NCI-H82 treated with DMSO at 0.1 percent for 48 hours (cell line): Measurements from ENCODE around the gene CREB3L1.

ENCODE experiments used
- DNase-seq: peaks from one replicate; lab custom pipeline; 2025; ENCODE audit not compliant: unreplicated experiment; lab: John Stamatoyannopoulos, UW

CREB3L1 gene

DNA sequence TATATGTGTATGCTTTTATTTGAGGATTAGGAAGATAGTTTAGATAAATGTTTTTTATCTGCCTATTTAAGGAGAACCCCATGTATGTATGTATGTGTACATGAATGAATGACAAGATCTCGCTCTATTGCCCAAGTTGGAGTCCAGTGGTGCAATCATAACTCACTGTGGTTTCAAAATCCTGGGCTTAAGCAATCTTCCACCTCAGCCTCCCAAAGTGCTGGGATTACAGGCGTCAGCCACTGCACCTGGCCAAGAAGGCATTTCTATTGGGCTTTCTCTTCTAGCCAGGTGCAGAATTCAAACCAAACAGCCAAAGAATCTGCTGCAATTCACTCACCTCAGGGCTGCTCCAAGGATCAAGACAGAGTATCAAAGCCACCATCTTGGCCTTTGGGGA, 44.3 kb downstream of the CREB3L1 start:
- DNase-seq, result no peak

DNA sequence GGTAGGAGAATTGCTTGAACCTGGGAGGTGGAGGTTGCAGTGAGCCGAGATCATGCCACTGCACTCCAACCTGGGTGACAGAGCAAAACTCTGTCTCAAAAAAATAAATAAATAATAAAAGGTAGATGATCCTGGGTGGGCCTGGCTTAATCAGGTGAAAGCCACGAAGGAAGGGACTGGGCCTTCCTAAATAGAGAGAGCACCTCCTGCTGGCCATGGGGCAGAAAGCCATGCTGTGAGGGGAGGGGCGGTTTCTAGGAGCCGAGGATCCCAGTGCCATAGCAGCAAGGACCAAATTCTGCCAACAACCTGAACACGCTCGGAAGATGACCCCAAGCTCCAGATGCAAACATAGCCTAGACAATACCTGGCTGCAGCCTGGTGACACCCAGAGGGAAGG, 45.3 kb downstream of the CREB3L1 start:
- no peak for DNase-seq

DNA sequence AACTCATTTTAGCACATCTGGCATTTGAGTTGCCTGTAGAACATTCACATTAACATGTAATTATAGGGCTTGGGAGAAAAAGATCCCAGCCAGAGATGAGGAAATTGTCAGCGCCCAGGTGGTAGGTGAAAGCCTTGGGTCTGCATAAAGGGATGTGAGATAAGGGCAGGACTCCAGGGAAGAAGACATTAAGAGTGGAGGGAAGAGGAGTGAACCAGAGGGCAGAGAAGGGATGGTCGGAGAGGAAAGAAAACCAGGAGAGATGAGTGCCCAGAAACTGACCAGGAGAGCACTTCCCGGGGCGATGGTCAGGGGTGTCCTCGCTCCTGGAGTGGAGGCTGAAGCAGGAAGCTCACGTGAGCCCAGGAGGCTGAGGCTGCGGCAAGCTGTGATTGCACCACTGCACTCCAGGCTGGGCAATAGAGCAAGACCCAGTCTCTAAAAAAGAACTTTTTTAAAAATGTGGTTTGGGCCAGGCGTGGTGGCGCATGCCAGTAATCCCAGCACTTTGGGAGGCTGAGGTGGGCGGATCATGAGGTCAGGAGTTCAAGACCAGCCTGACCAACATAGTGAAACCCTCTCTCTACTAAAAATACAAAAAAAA, 49.5 kb downstream of the CREB3L1 start:
- no peak for DNase-seq

DNA sequence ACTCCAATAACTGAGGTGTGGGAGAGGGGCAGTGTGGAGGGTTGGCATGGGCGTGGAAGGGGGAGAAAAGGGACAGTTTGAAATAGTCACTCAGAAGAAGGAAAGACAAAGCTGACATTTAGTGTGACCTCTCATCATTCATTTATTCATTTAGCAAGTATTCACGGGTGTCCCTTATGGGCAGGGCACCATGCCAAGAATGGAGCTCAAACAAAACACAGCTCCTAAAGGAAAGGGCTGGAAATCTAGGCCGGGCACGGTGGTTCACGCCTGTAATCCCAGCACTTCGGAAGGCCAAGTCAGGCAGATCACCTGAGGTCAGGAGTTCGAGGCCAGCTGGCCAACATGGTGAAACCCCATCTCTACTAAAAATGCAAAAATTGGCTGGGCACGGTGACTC, 50.4 kb downstream of the CREB3L1 start:
- no peak for DNase-seq

DNA sequence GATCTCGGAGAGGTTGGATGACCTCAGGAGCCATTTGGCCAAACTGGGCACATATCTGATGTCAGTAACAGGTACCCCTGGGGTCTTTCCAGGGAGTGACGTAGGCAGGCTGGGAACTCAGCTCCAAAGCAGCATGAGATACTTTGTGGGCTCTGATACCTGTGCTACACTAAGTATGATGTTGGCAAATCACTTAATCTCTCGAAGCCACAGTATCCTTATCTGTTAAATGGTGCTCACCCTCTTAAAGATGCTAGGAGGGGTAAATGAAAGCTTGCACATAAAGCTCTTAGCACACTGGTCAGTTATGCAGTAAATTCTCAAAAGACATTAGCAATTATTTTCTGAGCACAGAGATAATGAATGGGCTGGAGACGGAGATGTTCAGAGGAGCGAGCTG, 52.7 kb downstream of the CREB3L1 start:
- no peak for DNase-seq

DNA sequence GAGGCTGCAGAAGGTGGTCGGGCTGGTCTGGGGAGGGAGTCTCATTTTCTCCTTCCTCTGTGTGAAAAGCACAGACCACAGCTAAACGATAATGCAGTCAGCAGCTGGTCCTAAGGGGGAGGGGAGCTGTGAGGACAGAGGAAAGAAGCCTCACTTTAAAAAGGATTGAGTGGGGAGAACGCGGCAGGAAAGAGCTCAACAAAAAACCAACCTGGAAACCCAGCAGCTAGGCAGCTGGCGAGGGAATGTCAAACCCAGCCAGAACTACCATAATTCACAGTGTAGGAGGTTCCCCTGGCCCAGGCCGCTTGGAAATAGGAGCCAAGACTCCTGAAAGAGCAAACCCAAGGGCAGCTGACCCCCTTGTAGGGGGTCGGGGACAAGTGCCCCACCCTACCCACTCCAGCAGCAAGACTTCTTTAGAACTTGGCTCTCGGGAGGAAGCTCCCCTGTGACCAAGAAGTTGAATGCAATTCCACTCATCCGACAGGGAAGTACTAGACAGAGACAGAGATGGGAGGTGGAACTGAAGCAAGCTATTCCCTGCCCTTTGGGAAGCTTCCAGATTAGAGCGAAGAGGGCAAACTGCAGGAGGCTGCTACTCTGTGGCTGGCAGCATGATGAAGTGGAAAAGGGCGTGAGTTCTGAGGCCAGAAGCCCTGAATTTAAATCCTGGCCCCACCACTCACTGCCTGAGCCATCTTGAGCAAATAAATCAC, 53.3 kb downstream of the CREB3L1 start:
- DNase-seq, result no peak

DNA sequence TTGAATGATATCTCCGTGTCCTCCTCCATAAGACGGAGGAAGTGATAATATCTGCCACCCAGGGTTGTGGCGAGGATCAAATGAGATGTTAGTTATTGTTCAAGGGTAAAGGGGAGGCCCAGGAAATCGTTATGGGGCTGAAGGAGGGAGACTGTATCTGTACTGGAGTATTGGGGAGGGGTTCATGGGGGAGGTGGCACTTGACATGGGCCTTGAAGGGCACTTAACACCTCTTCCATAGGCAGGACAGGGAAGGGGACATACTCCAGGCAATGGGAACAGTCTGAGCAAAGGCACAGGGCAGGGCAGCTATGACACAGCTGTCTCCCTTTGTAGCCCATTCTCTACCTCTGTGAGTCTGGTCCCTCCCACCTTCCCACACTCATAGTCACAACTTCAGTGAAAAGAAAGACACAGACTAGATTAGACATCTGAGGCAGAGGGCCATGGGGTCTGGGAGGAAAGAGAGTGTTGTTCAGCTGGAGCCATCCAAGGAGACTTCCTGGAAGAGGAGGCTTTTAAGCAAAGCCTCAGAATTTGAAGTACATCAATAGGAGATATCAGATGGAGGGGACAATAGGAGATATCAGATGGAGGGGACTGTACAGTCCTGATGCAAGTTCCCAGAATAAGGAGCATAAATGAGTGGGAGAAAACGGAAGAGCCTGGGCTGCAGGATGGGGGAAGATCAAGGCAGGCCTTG, 54.0 kb downstream of the CREB3L1 start:
- no peak for DNase-seq

DNA sequence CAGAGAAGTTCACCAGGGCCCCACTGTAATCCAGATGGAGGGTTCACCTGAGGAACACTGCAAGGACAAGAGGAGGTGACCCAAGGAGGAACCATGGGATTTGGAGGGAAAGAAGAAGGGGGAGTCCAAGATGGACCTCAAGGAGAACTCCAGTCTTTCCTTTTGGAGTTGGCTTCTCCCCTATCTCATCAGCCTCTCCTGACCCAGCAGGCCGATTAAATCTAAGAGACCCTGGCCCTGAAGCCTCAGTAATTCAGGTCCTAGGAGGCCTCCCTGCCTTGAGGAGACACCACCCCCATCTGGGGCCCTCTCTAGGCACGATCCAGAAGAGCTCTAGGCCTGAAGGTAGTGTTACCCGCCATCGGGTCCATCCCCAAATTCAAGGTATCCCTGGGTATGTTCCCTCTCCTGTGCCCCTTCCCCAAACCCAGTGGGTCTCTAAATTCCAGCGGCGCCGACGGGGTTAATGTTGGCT, 54.7 kb downstream of the CREB3L1 start:
- no peak for DNase-seq

DNA sequence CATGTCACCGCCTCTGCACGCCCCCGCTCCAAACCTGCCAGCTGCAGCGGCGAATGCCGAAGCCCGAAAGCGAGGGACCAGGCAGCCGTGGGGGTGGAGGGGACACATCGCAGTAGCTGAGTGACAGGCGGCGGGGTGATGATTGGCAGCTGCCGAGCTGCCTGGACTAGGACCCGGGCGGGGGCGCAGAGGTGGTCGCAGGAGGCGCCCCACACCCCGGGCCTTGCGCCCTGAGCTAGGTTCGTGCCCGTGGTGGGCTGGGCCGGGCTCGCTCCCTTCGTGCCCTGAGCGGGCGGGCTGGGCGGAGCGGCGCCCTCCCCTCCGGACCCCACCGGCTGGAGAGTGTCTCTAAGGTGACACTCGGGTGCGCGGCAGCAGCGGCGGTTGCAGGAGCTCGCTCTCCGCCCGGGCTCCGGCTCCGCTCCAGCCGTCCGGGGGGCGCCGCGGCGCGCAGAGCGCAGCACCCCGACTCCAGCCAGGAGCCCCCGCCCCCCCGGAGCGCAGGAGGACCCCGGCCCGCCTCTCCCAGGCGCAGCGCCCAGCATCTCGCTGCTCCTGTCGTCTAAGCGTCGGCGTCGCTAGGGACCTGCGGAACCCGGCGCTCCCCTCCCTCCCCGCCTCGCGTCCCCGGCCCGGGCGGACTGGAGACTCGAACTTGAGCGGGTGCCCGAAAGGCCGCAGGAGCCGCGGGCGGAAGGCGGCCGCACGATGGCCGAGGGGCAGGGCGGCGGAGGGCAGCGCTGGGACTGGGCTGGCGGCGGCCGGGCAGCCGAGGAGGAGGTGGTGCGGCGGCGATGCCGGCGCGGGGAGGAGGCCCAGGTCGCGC, 55.3 kb downstream of the CREB3L1 start:
- no peak for DNase-seq

DNA sequence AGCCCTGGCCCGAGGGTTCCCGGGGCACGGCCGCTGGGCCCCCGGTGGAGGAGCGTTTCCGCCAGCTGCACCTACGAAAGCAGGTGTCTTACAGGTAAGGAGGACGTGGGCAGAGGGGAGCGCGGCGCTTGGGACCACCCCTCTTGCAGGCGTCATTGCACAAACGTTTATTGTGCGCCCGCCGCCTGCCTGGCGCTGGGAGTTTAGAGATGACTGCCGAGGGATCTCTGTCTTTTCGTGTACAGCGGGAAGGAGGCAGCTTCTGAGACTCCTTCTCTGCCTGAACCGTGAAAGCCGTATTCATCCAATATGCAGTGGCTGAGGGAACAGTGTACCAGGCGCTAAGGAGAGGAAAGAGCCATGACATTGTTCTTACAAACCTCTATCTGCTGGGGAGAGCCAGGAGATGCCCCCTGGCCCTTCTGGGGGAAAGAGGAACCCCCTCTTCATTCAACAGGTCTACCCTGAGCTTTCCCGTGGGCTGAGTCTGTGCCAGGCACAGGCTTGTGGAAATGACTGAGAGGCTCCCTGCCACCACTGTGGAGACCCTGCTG, 56.0 kb downstream of the CREB3L1 start:
- no peak for DNase-seq

DNA sequence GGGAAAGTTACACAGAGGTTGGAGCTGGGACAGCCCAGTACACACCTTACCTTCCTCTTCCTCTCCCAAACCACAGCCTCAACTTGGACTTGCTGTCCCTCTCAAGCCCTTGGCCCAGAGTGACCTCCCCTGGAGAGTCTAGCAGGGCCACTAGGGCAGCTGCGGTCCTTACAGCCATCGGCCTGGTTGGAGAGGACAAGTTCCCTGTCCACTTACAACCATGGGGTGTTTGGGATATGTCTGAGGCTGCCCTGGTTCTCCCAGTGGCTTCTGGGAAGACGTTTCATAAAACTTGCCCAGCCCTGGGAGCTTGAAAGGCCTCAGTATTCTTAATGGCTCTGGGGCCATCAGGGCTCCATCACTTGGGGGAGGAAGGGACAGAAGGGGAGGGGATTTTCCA, 56.7 kb downstream of the CREB3L1 start:
- no peak for DNase-seq

DNA sequence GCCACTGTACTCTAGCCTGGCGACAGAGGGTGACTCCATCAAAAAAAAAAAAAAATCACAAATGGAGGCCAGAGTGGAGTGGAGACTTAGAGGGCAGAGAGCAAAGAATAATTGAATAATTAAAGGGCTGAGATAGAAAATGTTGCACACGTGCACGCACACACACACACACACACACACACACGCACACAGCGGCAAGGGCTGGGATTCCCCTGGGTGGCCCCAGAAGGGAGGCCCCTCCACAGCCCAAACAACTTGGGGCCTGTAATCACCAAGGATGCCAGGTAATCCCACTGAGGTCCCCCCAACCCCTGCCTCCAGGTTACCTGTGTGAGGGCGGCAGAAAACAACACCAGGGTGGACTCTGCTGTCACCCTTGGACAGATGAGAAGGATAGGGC, 57.8 kb downstream of the CREB3L1 start:
- DNase-seq, result no peak

DNA sequence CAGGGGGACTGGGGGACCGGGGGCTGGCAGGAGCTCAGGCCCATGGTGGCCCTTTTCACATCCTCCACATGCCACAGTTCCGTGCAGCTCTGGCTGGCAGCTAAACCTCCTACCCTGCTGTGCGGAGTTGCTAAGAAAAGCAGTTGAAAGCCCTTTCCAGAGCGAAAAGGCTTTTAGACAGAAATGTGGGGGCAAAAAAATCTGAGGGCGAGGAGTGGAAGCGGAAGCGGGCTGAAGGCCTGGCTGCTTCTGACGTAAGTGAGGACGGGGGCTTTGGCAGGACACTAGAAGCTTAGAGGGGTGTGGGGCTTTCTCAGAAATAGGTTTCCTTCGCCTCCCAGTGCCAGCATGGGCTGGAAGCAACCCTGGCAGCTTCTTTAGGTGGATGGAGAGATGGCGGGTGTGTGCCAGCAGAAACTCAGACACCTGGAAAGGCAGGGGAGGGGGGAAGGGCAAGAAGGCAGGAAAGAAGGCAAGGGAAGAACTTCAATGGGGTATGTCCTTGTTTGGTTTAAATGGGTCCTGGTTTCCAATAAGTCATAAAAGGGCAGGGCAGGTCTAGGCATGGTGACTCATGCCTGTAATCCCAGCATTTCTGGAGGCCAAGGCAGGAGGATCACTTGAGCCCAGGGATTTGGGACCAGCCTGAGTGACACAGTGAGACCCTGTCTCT, 58.6 kb downstream of the CREB3L1 start:
- DNase-seq, result no peak

DNA sequence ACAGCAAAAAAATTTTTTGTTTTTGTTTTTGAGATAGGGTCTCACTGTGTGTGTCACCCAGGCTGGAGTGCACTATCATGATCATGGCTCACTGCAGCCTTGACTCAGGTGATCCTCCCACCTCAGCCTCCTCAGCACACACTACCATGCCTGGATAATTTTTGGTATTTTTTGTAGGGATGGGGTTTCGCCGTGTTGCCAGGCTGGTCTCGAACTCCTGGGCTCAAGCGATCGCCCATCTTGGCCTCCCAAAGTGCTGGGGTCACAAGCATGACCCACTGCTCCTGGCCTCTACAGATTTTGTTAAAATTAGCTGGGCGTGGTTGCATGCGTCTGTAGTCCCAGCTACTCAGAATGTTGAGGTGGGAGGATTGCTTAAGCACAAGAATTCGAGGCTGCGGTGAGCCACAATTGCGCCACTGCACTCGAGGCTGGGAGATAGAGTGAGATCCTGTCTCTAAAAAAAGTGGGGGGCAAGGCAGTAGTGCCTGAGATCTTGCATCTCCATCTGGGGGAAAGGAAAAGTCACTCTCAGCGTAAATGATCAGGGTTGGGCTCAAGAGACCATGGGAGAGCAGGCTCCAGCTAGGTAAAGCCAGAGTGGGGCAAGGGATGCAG, 59.2 kb downstream of the CREB3L1 start:
- DNase-seq, result no peak

DNA sequence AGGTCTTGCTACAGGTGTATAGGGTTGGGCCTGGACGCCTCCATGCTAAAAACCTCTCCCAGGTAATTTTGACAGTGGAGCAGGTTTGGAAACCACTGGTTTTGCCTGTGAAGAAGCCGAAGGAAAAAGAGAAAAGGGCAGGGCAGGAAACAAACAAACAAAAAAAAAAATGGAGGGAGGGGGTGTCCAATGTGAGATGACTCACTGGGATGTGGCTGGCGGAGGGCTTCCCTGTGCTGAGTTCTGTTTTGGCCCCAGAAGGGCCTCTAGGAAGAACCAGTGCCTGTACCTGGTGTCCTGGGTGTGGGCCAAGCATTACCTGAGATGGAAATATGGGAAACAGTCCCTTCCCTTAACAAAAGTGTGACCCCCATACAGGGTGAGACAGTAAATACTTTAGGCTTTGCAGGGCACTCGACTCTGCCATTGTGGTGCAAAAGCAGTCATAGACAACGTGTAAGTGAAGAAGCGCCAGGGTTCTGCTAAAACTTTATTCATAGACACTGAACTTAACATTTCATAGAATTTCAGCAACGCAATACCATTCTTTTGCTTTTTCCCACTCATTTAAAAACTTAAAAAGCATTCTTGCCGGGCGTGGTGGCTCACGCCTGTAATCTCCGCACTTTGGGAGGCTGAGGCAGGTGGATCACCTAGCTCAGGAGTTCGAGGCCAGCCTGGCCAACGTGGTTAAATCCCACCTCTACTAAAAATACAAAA, 60.3 kb downstream of the CREB3L1 start:
- no peak for DNase-seq

DNA sequence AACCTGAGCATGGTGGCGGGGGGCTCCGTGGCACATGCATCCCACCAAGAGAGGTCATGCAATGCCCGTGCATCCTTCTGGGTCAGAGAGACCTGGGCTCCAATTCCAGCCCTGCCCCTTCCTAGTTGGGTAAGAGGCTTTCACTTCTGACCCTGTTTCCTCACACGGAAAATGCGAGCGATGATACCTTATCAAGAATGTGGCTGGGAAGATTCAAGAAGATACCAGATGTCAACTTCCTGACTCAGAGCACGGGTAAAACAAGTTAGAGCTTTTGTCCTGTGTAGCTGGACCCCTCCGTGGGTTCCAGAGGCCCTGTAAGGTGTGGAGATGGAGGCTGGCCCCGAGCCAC, 61.1 kb downstream of the CREB3L1 start:
- no peak for DNase-seq

DNA sequence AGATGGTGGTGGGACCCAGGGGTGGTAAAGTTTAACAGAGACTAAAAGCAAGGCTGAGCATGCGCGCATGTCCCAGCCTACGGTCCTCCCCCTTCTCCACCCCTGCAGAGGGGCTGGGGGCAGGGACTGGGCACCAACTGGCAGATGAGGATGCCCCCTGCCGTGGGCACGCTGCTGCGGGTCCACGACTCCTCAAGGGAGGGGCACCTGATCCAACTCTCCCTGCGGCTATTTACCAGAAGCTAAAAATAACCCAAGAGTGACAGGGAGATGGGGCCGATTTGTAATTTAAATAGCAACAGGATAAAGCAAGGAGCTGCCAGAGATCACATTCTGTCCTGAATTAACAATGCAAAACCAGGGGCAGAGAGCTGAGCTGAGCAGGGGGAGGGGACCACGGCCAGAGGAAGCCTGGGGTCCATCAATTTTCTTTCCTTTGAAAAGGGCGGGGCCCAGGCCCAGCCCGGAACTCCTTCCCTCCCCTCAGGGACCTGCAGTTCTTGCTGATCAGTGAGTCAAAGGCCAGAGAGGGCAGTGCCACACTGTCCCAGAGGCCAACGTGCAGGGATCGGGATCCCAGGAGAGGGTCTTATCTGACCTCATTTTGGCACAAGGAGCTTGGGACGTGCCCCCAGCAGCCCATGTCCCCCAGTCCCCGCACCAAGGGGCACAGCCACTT, 61.7 kb downstream of the CREB3L1 start:
- DNase-seq, result no peak

DNA sequence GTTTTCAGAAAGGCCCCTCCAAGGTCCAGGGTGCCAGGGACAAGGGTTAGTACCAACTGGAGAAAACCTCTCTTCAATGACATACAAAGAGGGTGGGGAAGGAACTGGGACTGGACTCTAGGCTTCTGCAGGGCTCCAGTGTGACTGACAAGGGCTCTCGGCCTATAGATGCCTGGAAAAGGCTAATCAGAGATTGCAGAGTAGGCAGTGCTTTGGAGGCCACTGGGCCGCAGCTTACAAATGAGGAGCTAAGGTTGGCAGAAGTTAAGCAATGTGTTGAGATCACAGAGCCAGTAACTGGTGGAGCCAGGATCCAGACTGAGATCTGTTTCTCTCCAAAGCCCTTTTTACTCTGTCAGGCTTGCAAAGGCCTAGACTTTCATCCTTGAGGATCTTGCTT, 62.4 kb downstream of the CREB3L1 start:
- DNase-seq, result no peak

DNA sequence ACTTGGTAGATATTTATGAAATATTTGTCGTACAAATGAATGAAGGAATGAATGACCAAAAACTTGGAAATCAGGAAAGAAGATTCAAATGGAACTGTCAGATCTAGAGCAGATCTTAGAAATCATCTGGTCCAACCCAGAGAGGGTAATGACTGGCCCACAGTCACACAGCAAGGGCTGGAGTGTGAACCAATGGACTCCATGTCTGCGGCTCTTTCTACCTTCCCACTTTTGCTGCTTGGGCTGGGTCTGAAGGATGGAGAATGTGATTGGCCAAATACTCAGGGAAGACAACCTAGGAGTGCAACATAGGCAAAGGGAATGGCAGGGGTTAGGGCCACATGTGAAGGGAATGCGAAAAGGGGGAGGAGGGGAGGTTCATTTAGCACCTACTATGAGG, 64.0 kb downstream of the CREB3L1 start:
- DNase-seq, result no peak
